Brain microvascular endothelial cell (primary cell): ENCODE data around the gene EXOC7.

Experiments
- DNase-seq: peaks from one replicate; pipeline ENCODE4 v3.0.0-alpha.2; 2020
- H3K27ac ChIP-seq: fragments of 250-450 bp; sonication (Bioruptor Pico); 2 replicates; pipeline ENCODE4 v1.5.1; 2020; ENCODE audit warnings: mild to moderate bottlenecking, moderate library complexity
- H3K27me3 ChIP-seq: fragments of 250-450 bp; sonication (Bioruptor Pico); replicated peaks from 2 replicates; pipeline ENCODE4 v1.5.1; 2020; ENCODE audit warnings: mild to moderate bottlenecking
- H3K36me3 ChIP-seq: fragments of 250-450 bp; sonication (Bioruptor Pico); replicated peaks from 2 replicates; pipeline ENCODE4 v1.5.1; 2020; ENCODE audit warnings: mild to moderate bottlenecking
- H3K4me3 ChIP-seq: 2 replicates; pipeline ENCODE4 v1.5.1; 2011; ENCODE audit warnings: low read depth, mild to moderate bottlenecking, control low read depth, low read length, moderate library complexity
- CTCF ChIP-seq: IDR thresholded peaks from 2 replicates; pipeline ENCODE4 v1.5.1; 2011; ENCODE audit warnings: low read depth, mild to moderate bottlenecking, moderate library complexity, low read length, control low read depth, inconsistent platforms; ENCODE audit errors: missing control alignments
- in situ Hi-C: cut with HindIII; loops from 2 replicates; pipeline ENCODE4 v1.10.0; 2017; ENCODE audit warnings: low sequenced_read_pairs, low pct_ligation_motif_present

Gene EXOC7

GRCh38 chr17:76145231-76146052, 41.9 kb upstream of the EXOC7 start:
- DNase-seq = no peak

DNA sequence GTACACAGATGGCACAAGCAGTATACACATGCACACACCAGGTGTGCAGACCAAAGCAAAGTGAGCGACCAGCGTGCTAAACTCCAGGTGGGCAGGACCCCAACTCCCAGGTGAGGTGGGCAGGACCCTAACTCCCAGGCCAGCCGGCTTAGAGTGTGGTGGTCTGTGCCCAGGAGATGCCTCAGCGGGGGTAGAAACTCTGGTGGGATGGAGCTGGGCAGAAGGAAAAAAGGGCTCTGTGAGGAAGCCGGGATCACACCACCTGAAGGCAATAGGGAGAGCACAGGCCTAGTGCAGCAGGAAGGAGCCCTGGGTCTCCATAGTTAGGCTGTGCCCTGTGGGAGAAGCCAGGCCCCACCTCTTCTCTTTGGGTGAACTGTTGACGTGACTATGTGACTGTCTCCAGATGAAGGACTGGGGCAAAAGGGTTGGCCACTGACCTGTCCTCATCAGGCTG, 39.0 kb upstream of the EXOC7 start:
- H3K27ac ChIP-seq = no peak overlapping the region
- DNase-seq = no peak
- no peak overlapping the region for H3K4me3 ChIP-seq
- H3K27me3 ChIP-seq = peaks cover 34% of the 10 kb centered on the region
- in situ Hi-C loops = no loop called here
- TF ChIP-seq CTCF = no peak
- H3K36me3 ChIP-seq = no peaks in the 10 kb centered on the region

More at GRCh38 chr17:76145231-76146052, 41.9 kb upstream of the EXOC7 start:
- Histone ChIP-seq H3K36me3 (no peaks in the 10 kb centered on the region), H3K27me3 (peaks cover 5% of the 10 kb centered on the region), H3K4me3 (no peak overlapping the region), H3K27ac (no peak overlapping the region)
- TF ChIP-seq CTCF = no peak
- in situ Hi-C loops = no loop called here

- Histone ChIP-seq H3K27ac (no peak overlapping the region), H3K27me3 (peaks cover 39% of the 10 kb centered on the region), H3K4me3 (no peak overlapping the region), H3K36me3 (no peaks in the 10 kb centered on the region)
- in situ Hi-C loops = no loop called here
- no peak for TF ChIP-seq CTCF
- DNase-seq = no peak
These were observed 38.5 kb upstream of the EXOC7 start for GRCh38 chr17:76142039-76142584.

- in situ Hi-C loops = no loop called here
- peak; percentile 66 for DNase-seq
- H3K4me3 ChIP-seq = peak within 1 kb of the TSS; percentile 56
- no peak within 1 kb of the TSS for H3K27ac ChIP-seq
- TF ChIP-seq CTCF = no peak
- H3K27me3 ChIP-seq = peaks cover 45% of the 10 kb centered on the region
- H3K36me3 ChIP-seq = no peaks in the 10 kb centered on the region
These were observed 37.8 kb upstream of the EXOC7 start, which contains the start of gene FOXJ1 for GRCh38 chr17:76141212-76142038. Gene FOXJ1 (minus strand): TSS chr17:76141245. CDS start chr17:76140395, 850 bp downstream.

GRCh38 chr17:76140661-76141211, 37.1 kb upstream of the EXOC7 start:
- no peak overlapping the region for H3K27ac ChIP-seq
- no peak for TF ChIP-seq CTCF
- peak overlapping the region; percentile 56 for H3K4me3 ChIP-seq
- no peak for DNase-seq
- H3K27me3 ChIP-seq = peaks cover 48% of the 10 kb centered on the region
- in situ Hi-C loops = no loop called here
- no peaks in the 10 kb centered on the region for H3K36me3 ChIP-seq
